ENCODE measurements around the gene EIF4E3. TPM values are rescaled to one million over a fixed set of nuclear protein-coding genes. Genes with fewer than 3 reads are reported as not detected.
A peak's percentile ranks its signal among the peaks of the same experiment; 100 is the strongest.

EIF4E3 gene
- total RNA-seq, 3 donors from 2014 or later (not counting 1 experiment from before 2014, with no cell fraction given), result 44.9 to 52.2 (median 46.7) TPM

- Histone ChIP-seq H3K9me3 (ENCODE audit: control insufficient read depth, insufficient read depth, low read length) (no peaks in the 10 kb centered on the region), H3K4me3 (ENCODE audit: low read length) (no peak overlapping the region), H3K27me3 (ENCODE audit: control insufficient read depth, insufficient read depth, low read length) (no peaks in the 10 kb centered on the region), H3K27ac (ENCODE audit: low read length) (no peak overlapping the region), H3K36me3 (ENCODE audit: control insufficient read depth, insufficient read depth, low read length) (peaks cover 39% of the 10 kb centered on the region), H3K4me1 (ENCODE audit: control insufficient read depth, insufficient read depth, low read length) (no peaks in the 10 kb centered on the region)
- ATAC-seq (no peak), DNase-seq (no peak)
- 86% methylated on average over 1 of the region's 3 CpGs for WGBS (ENCODE audit: insufficient coverage)
- intact Hi-C loops (cut with micrococcal nuclease), result no loop called here
- H3K27ac Mint-ChIP-seq, result no peak overlapping the region
- TF ChIP-seq CTCF (IDR thresholded peaks at IDR 0.05), result no peak
- peaks cover 0 to 11% of the 10 kb centered on the region in 2 donors for H3K4me1 Mint-ChIP-seq
- no peaks in the 10 kb centered on the region for H3K27me3 Mint-ChIP-seq (ENCODE audit: low read depth in 2 of 2)
- no peak overlapping the region for H3K4me3 Mint-ChIP-seq
- H3K36me3 Mint-ChIP-seq, result peaks cover 20% of the 10 kb centered on the region
- H3K9me3 Mint-ChIP-seq, result no peaks in the 10 kb centered on the region
These were observed 35.9 kb downstream of the EIF4E3 start for GRCh38 chr3:71689291-71689690.

- peak in 1 of 3 donors; percentile 32 for ATAC-seq
- H3K27ac Mint-ChIP-seq, result no peak overlapping the region
These were observed 37.1 kb downstream of the EIF4E3 start for GRCh38 chr3:71688121-71688520.

GRCh38 chr3:71685686-71686085 is 39.5 kb downstream of the EIF4E3 start:
- Histone ChIP-seq H3K27ac (ENCODE audit: low read length) (no peak overlapping the region), H3K36me3 (ENCODE audit: control insufficient read depth, insufficient read depth, low read length) (peaks cover 48% of the 10 kb centered on the region), H3K27me3 (ENCODE audit: control insufficient read depth, insufficient read depth, low read length) (no peaks in the 10 kb centered on the region), H3K4me1 (ENCODE audit: control insufficient read depth, insufficient read depth, low read length) (no peaks in the 10 kb centered on the region), H3K9me3 (ENCODE audit: control insufficient read depth, insufficient read depth, low read length) (no peaks in the 10 kb centered on the region), H3K4me3 (ENCODE audit: low read length) (no peak overlapping the region)
- Mint-ChIP-seq H3K36me3 (peaks cover 18% of the 10 kb centered on the region), H3K4me3 (no peak overlapping the region), H3K4me1 (peaks cover 7 to 21% of the 10 kb centered on the region in 2 donors), H3K27ac (no peak overlapping the region), H3K27me3 (ENCODE audit: low read depth in 2 of 2) (no peaks in the 10 kb centered on the region), H3K9me3 (no peaks in the 10 kb centered on the region)
- intact Hi-C loops (cut with micrococcal nuclease), result no loop called here
- WGBS (ENCODE audit: insufficient coverage), result 95% methylated on average over 7 of the region's 7 CpGs
- TF ChIP-seq CTCF (IDR thresholded peaks at IDR 0.05), result no peak
- DNase-seq (no peak), ATAC-seq (no peak)

More at GRCh38 chr3:71688121-71688520, 37.1 kb downstream of the EIF4E3 start:
- no peak overlapping the region for H3K27ac ChIP-seq (ENCODE audit: low read length)
- intact Hi-C loops (cut with micrococcal nuclease), result no loop called here
- peaks cover 18% of the 10 kb centered on the region for H3K36me3 Mint-ChIP-seq
- WGBS (ENCODE audit: insufficient coverage), result 95% methylated on average over 1 of the region's 1 CpG
- H3K36me3 ChIP-seq (ENCODE audit: control insufficient read depth, insufficient read depth, low read length), result peaks cover 49% of the 10 kb centered on the region
- TF ChIP-seq CTCF (IDR thresholded peaks at IDR 0.05), result no peak
- no peak overlapping the region for H3K4me3 Mint-ChIP-seq
- no peaks in the 10 kb centered on the region for H3K9me3 Mint-ChIP-seq
- H3K4me1 ChIP-seq (ENCODE audit: control insufficient read depth, insufficient read depth, low read length), result no peaks in the 10 kb centered on the region
- no peaks in the 10 kb centered on the region for H3K27me3 Mint-ChIP-seq (ENCODE audit: low read depth in 2 of 2)
- H3K4me3 ChIP-seq (ENCODE audit: low read length), result no peak overlapping the region
- H3K4me1 Mint-ChIP-seq, result peaks cover 0 to 11% of the 10 kb centered on the region in 2 donors
- H3K9me3 ChIP-seq (ENCODE audit: control insufficient read depth, insufficient read depth, low read length), result no peaks in the 10 kb centered on the region
- DNase-seq, result no peak
- H3K27me3 ChIP-seq (ENCODE audit: control insufficient read depth, insufficient read depth, low read length), result no peaks in the 10 kb centered on the region

- Mint-ChIP-seq H3K4me1 (peaks cover 7 to 17% of the 10 kb centered on the region in 2 donors), H3K36me3 (peaks cover 13% of the 10 kb centered on the region), H3K9me3 (no peaks in the 10 kb centered on the region), H3K27ac (peak overlapping the region in 1 of 2 donors; percentile 28), H3K4me3 (no peak overlapping the region), H3K27me3 (ENCODE audit: low read depth in 2 of 2) (no peaks in the 10 kb centered on the region)
- no peaks in the 10 kb centered on the region for H3K27me3 ChIP-seq (ENCODE audit: control insufficient read depth, insufficient read depth, low read length)
- H3K27ac ChIP-seq (ENCODE audit: low read length), result no peak overlapping the region
- no peaks in the 10 kb centered on the region for H3K9me3 ChIP-seq (ENCODE audit: control insufficient read depth, insufficient read depth, low read length)
- ATAC-seq (no peak), DNase-seq (no peak)
- no peaks in the 10 kb centered on the region for H3K4me1 ChIP-seq (ENCODE audit: control insufficient read depth, insufficient read depth, low read length)
- 89% methylated on average over 5 of the region's 6 CpGs for WGBS (ENCODE audit: insufficient coverage)
- intact Hi-C loops (cut with micrococcal nuclease), result no loop called here
- no peak for TF ChIP-seq CTCF (IDR thresholded peaks at IDR 0.05)
- peaks cover 44% of the 10 kb centered on the region for H3K36me3 ChIP-seq (ENCODE audit: control insufficient read depth, insufficient read depth, low read length)
- H3K4me3 ChIP-seq (ENCODE audit: low read length), result no peak overlapping the region
These were observed 40.3 kb downstream of the EIF4E3 start for GRCh38 chr3:71684757-71685386.

All from natural killer cell (primary cell).